ENCODE measurements around the gene ZCRB1.

The ZCRB1 gene

DNA sequence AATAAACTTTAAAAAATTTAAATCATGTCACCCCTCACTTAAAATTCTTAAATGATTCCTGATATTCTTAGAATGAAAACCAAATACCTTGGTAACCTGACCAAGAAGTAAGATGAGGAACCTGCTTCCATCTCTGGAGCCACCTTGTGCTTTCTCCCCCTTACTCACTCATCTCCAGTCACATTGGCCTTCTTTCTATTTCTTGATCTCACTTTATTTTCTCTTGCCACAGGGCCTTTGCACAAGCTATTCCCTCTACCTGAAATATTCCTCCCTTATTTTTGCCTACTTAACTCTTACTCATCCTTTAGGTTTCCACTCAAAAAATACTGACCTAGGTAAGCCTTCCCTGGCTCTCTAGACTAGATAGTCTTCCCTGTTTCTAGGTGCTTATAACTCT is 5.1 kb downstream of the ZCRB1 start:
- Histone ChIP-seq H2AFZ (ENCODE audit: low read depth, low read length) (no peak overlapping the region), H3K4me2 (ENCODE audit: low read length) (no peak overlapping the region), H3K27ac (ENCODE audit: low read length) (no peak overlapping the region), H3K4me3 (ENCODE audit: low read length) (no peak overlapping the region), H3K9me3 (ENCODE audit: insufficient read depth, low read length) (no peaks in the 10 kb centered on the region), H3K27me3 (ENCODE audit: low read depth, low read length) (no peaks in the 10 kb centered on the region), H3K4me1 (ENCODE audit: low read length) (peaks cover 8% of the 10 kb centered on the region), H3K36me3 (replicated peaks; ENCODE audit: low read depth, low read length) (peaks cover 11% of the 10 kb centered on the region), H3K9ac (ENCODE audit: low read length) (no peak overlapping the region), H3K79me2 (ENCODE audit: low read length) (peaks cover 14% of the 10 kb centered on the region), H4K20me1 (ENCODE audit: insufficient read depth, low read length) (no peaks in the 10 kb centered on the region)
- TF ChIP-seq EZH2phosphoT487 (IDR thresholded peaks at IDR 0.05; ENCODE audit: low read depth): no peak
- TF ChIP-seq, protein P1, sequence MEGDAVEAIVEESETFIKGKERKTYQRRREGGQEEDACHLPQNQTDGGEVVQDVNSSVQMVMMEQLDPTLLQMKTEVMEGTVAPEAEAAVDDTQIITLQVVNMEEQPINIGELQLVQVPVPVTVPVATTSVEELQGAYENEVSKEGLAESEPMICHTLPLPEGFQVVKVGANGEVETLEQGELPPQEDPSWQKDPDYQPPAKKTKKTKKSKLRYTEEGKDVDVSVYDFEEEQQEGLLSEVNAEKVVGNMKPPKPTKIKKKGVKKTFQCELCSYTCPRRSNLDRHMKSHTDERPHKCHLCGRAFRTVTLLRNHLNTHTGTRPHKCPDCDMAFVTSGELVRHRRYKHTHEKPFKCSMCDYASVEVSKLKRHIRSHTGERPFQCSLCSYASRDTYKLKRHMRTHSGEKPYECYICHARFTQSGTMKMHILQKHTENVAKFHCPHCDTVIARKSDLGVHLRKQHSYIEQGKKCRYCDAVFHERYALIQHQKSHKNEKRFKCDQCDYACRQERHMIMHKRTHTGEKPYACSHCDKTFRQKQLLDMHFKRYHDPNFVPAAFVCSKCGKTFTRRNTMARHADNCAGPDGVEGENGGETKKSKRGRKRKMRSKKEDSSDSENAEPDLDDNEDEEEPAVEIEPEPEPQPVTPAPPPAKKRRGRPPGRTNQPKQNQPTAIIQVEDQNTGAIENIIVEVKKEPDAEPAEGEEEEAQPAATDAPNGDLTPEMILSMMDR (IDR thresholded peaks at IDR 0.05; ENCODE audit: low read depth, low read length): no peak

DNA sequence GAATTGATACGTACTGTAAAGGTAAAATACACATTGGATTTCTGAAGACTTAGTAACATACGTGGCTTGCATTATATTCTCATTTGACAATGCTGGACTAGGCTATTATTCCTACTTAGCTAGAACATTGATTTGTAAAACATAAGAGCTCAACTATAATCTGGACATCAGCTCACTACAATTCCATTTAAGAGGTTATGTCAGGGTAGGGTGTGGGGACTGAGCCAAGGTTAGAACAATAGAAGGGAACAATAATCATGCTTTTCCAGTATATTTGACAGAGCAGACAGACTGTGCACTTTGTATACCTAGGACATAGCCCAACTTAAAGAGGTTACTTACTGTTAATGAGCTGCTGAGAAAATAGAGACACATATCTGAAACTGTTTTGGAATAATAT is 10.8 kb downstream of the ZCRB1 start:
- no peaks in the 10 kb centered on the region for H4K20me1 ChIP-seq (ENCODE audit: insufficient read depth, low read length)
- H2AFZ ChIP-seq (ENCODE audit: low read depth, low read length): no peak overlapping the region
- H3K9ac ChIP-seq (ENCODE audit: low read length): no peak overlapping the region
- no peak overlapping the region for H3K4me3 ChIP-seq (ENCODE audit: low read length)
- no peak overlapping the region for H3K27ac ChIP-seq (ENCODE audit: low read length)
- no peaks in the 10 kb centered on the region for H3K79me2 ChIP-seq (ENCODE audit: low read length)
- no peaks in the 10 kb centered on the region for H3K4me1 ChIP-seq (ENCODE audit: low read length)
- no peak for TF ChIP-seq EZH2phosphoT487 (IDR thresholded peaks at IDR 0.05; ENCODE audit: low read depth)
- TF ChIP-seq, protein P1 (IDR thresholded peaks at IDR 0.05; ENCODE audit: low read depth, low read length): no peak
- no peaks in the 10 kb centered on the region for H3K27me3 ChIP-seq (ENCODE audit: low read depth, low read length)
- H3K36me3 ChIP-seq (replicated peaks; ENCODE audit: low read depth, low read length): peaks cover 4% of the 10 kb centered on the region
- H3K9me3 ChIP-seq (ENCODE audit: insufficient read depth, low read length): no peaks in the 10 kb centered on the region
- H3K4me2 ChIP-seq (ENCODE audit: low read length): no peak overlapping the region

DNA sequence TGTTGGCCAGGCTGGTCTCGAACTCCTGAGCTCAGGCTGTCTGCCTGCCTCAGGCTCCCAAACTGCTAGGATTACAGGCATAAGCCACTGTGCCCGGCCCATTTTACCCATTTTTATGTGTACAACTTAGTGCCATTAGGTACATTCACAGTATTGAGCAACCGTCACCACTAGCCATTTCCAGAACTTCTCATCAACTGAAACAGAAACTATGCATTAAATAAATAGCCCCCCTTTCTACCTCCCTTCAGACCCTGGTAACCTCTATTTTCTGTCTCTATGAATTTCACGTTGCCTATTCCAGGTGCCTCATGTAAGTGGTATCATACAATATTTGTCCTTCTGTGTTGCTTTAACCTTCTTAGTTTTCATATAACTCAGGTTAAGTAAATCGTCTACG is 15.9 kb downstream of the ZCRB1 start:
- no peaks in the 10 kb centered on the region for H3K79me2 ChIP-seq (ENCODE audit: low read length)
- no peaks in the 10 kb centered on the region for H3K27me3 ChIP-seq (ENCODE audit: low read depth, low read length)
- H3K9me3 ChIP-seq (ENCODE audit: insufficient read depth, low read length): no peaks in the 10 kb centered on the region
- H3K27ac ChIP-seq (ENCODE audit: low read length): no peak overlapping the region
- no peak for TF ChIP-seq EZH2phosphoT487 (IDR thresholded peaks at IDR 0.05; ENCODE audit: low read depth)
- TF ChIP-seq, protein P1 (IDR thresholded peaks at IDR 0.05; ENCODE audit: low read depth, low read length): no peak
- H4K20me1 ChIP-seq (ENCODE audit: insufficient read depth, low read length): no peaks in the 10 kb centered on the region
- H3K36me3 ChIP-seq (replicated peaks; ENCODE audit: low read depth, low read length): peaks cover 4% of the 10 kb centered on the region
- no peak overlapping the region for H2AFZ ChIP-seq (ENCODE audit: low read depth, low read length)
- H3K9ac ChIP-seq (ENCODE audit: low read length): no peak overlapping the region
- no peaks in the 10 kb centered on the region for H3K4me1 ChIP-seq (ENCODE audit: low read length)
- no peak overlapping the region for H3K4me3 ChIP-seq (ENCODE audit: low read length)
- H3K4me2 ChIP-seq (ENCODE audit: low read length): no peak overlapping the region

DNA sequence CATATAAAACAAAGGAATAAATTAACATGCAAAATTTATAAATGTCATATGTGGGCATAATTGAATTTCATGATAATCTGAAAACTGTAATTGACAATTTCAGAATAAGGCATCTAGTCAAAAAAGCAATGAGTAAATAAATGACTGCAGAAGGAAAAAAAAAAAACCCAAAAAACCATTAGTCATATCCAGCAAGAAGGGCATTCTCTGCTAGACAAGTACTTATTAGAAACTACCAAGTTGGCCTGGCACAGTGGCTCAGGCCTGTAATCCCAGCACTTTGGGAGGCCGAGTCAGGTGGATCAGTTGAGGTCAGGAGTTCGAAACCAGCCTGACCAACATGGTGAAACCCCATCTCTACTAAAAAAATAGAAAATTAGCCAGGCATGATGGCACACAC is 17.5 kb downstream of the ZCRB1 start:
- H3K27me3 ChIP-seq (ENCODE audit: low read depth, low read length): no peaks in the 10 kb centered on the region
- TF ChIP-seq, protein P1 (IDR thresholded peaks at IDR 0.05; ENCODE audit: low read depth, low read length): no peak
- TF ChIP-seq EZH2phosphoT487 (IDR thresholded peaks at IDR 0.05; ENCODE audit: low read depth): no peak
- H3K9ac ChIP-seq (ENCODE audit: low read length): no peak overlapping the region
- H3K36me3 ChIP-seq (replicated peaks; ENCODE audit: low read depth, low read length): peaks cover 3% of the 10 kb centered on the region
- no peaks in the 10 kb centered on the region for H3K9me3 ChIP-seq (ENCODE audit: insufficient read depth, low read length)
- no peaks in the 10 kb centered on the region for H4K20me1 ChIP-seq (ENCODE audit: insufficient read depth, low read length)
- no peak overlapping the region for H3K4me3 ChIP-seq (ENCODE audit: low read length)
- H3K4me2 ChIP-seq (ENCODE audit: low read length): no peak overlapping the region
- H2AFZ ChIP-seq (ENCODE audit: low read depth, low read length): no peak overlapping the region
- no peaks in the 10 kb centered on the region for H3K4me1 ChIP-seq (ENCODE audit: low read length)
- no peaks in the 10 kb centered on the region for H3K79me2 ChIP-seq (ENCODE audit: low read length)
- H3K27ac ChIP-seq (ENCODE audit: low read length): no peak overlapping the region

Measured in OCI-LY3 (cell line).